K562 (cell line): Measurements from ENCODE around the gene FAM174C. TPM values are rescaled to one million over a fixed set of nuclear protein-coding genes. Genes with fewer than 3 reads are reported as not detected.

Source experiments
- ATAC-seq: fragments of 200-7000 bp; cut with Tn5 transposase; 3 replicates; pipeline ENCODE4 v1.9.1; 2020; ENCODE audit warnings: moderate library complexity
- BruUV-seq: library from RNA; stranded (reverse); fragments of 400-500 nt; replicated peaks from 2 replicates; lab custom pipeline; 2021; lab: Mats Ljungman, UMichigan
- CTCF ChIA-PET: fragments of 300-600 bp; formaldehyde crosslinking; extraction: SDS; loops from one replicate; lab custom pipeline; 2021; ENCODE audit warnings: low intra/inter-chr PET ratio; lab: Yijun Ruan, JAX
- POLR2A ChIA-PET: fragments of 300-600, 350-650 bp; sonication (Branson Sonifier 250); formaldehyde crosslinking; extraction: SDS; loops from one replicate; lab custom pipeline; 2021; ENCODE audit warnings: antibody characterized with exemption, inconsistent platforms; lab: Yijun Ruan, JAX
- DNase-seq, 4 experiments: peaks; one replicate each; pipeline versions ENCODE4 v3.0.0 to v3.0.0-alpha.2; 2011 to 2018; ENCODE audit warnings: low spot score in 3 of 4, mixed read lengths in 3 of 4; ENCODE audit errors: extremely low read depth in 1 of 4
- FAIRE-seq: peaks from 2 replicates; lab custom pipeline; 2011; peaks lifted over from hg19 to GRCh38; lab: Jason Lieb, UNC
- H2AFZ ChIP-seq: 2 replicates; pipeline ENCODE4 v1.6.0; 2011; ENCODE audit warnings: low read depth, low read length, control low read depth, inconsistent platforms
- H3K27ac ChIP-seq: fragments of 200-600 bp; 3 replicates; pipeline ENCODE4 v1.8.0; 2011; ENCODE audit warnings: low read depth, mild to moderate bottlenecking, control low read depth, inconsistent platforms, low read length, moderate library complexity, mixed read lengths; ENCODE audit errors: extremely low read depth
- H3K27me3 ChIP-seq, 2 experiments: fragments of 300-600 bp in 1 of 2; 2 replicates in 1 of 2; 3 replicates in 1 of 2; pipeline versions ENCODE4 v1.6.0 to v1.8.0; 2011; ENCODE audit warnings: inconsistent platforms in 2 of 2, low read length in 2 of 2, mild to moderate bottlenecking in 1 of 2, mixed read lengths in 1 of 2, moderate library complexity in 1 of 2; ENCODE audit not compliant: control insufficient read depth in 2 of 2, insufficient read depth in 2 of 2
- H3K36me3 ChIP-seq: fragments of 300-600 bp; 3 replicates; pipeline ENCODE4 v1.8.0; 2011; ENCODE audit warnings: mild to moderate bottlenecking, low read length, inconsistent platforms; ENCODE audit not compliant: control insufficient read depth, insufficient read depth
- H3K4me1 ChIP-seq, 2 experiments: fragments of 200-600 bp in 1 of 2; replicated peaks in 1 of 2; 2 replicates in 1 of 2; 3 replicates in 1 of 2; pipeline versions ENCODE4 v1.5.1 to v1.8.0; 2011; ENCODE audit warnings: inconsistent platforms in 2 of 2, low read length in 2 of 2, mild to moderate bottlenecking in 1 of 2, mixed read lengths in 1 of 2, moderate library complexity in 1 of 2; ENCODE audit not compliant: control insufficient read depth in 2 of 2, insufficient read depth in 2 of 2
- H3K4me2 ChIP-seq: 2 replicates; pipeline ENCODE4 v1.6.1; 2011; ENCODE audit warnings: low read length, control low read depth, inconsistent platforms, mixed read lengths; ENCODE audit not compliant: insufficient read depth
- H3K4me3 ChIP-seq: fragments of 200-600 bp; sonication (generic), shearing (Covaris generic); 2 replicates; pipeline ENCODE4 v1.5.1; 2016; ENCODE audit warnings: control low read depth, inconsistent platforms
- H3K79me2 ChIP-seq: fragments of 200-600 bp; 3 replicates; pipeline ENCODE4 v1.8.0; 2011; ENCODE audit warnings: low read length, inconsistent platforms; ENCODE audit not compliant: control insufficient read depth, insufficient read depth
- H3K9ac ChIP-seq, 2 experiments: 2 replicates each; pipeline versions ENCODE4 v1.6.0 to v1.6.1; 2011; ENCODE audit warnings: low read depth in 2 of 2, low read length in 2 of 2, control low read depth in 1 of 2, inconsistent platforms in 1 of 2, mild to moderate bottlenecking in 1 of 2, mixed read lengths in 1 of 2; ENCODE audit not compliant: insufficient read depth in 1 of 2
- H3K9me1 ChIP-seq: one replicate; pipeline ENCODE4 v1.6.0; 2011; ENCODE audit warnings: inconsistent platforms, mild to moderate bottlenecking, low read length, moderate library complexity; ENCODE audit not compliant: control insufficient read depth, insufficient read depth
- H3K9me3 ChIP-seq: replicated peaks from 2 replicates; pipeline ENCODE4 v1.5.1; 2011; ENCODE audit warnings: low read depth, low read length, inconsistent platforms; ENCODE audit not compliant: control insufficient read depth, insufficient read depth
- H4K20me1 ChIP-seq: replicated peaks from 2 replicates; pipeline ENCODE4 v1.6.1; 2011; ENCODE audit warnings: low read length, inconsistent platforms, mixed read lengths; ENCODE audit not compliant: control insufficient read depth, insufficient read depth
- ARID1B ChIP-seq: fragments of 450-650 bp; IDR thresholded peaks from 2 replicates; pipeline ENCODE4 v1.6.1; 2016; ENCODE audit warnings: antibody characterized with exemption, mild to moderate bottlenecking, inconsistent platforms
- JUND ChIP-seq, 2 experiments: IDR thresholded peaks; 2 replicates in 1 of 2; 3 replicates in 1 of 2; pipeline ENCODE4 v1.6.1; 2011; ENCODE audit warnings: borderline replicate concordance in 2 of 2, low read depth in 2 of 2, low read length in 2 of 2, improper control_type of control experiment in 1 of 2, missing biosample characterization in 1 of 2, missing genetic modification characterization in 1 of 2, missing genetic modification reagents in 1 of 2
- NR1H2 ChIP-seq: sonication (generic); formaldehyde crosslinking; IDR thresholded peaks from 2 replicates; pipeline ENCODE4 v1.4.0; 2020; ENCODE audit warnings: mild to moderate bottlenecking, missing genetic modification reagents
- NR2C2 ChIP-seq, 2 experiments: fragments of 200-800 bp in 1 of 2; sonication (Bioruptor generic) in 1 of 2; sonication (generic) in 1 of 2; formaldehyde crosslinking in 1 of 2; IDR thresholded peaks; 2 replicates each; pipeline versions ENCODE4 v1.6.1 to v1.8.0; 2016 to 2022; ENCODE audit warnings: mild to moderate bottlenecking in 1 of 2, missing compliant biosample characterization in 1 of 2, missing genetic modification characterization in 1 of 2, missing genetic modification reagents in 1 of 2
- RCOR1 ChIP-seq, 2 experiments: IDR thresholded peaks; 2 replicates each; pipeline ENCODE4 v1.6.1; 2012; ENCODE audit warnings: low read depth in 2 of 2, low read length in 2 of 2, borderline replicate concordance in 1 of 2, improper control_type of control experiment in 1 of 2
- TAF1 ChIP-seq: IDR thresholded peaks from 2 replicates; pipeline ENCODE4 v1.6.1; 2011; ENCODE audit warnings: mild to moderate bottlenecking, low read length, moderate library complexity; ENCODE audit not compliant: insufficient read depth, control insufficient read depth, severe bottlenecking; ENCODE audit errors: extremely low read depth
- TEAD1 ChIP-seq, 2 experiments: fragments of 450-650 bp in 1 of 2; sonication (generic) in 1 of 2; formaldehyde crosslinking; IDR thresholded peaks; 2 replicates each; pipeline versions ENCODE4 v1.4.0 to v1.8.0; 2020 to 2022; ENCODE audit warnings: mild to moderate bottlenecking in 2 of 2, missing genetic modification reagents in 1 of 2
- ZBTB7A ChIP-seq: IDR thresholded peaks from 2 replicates; pipeline ENCODE4 v1.6.1; 2011; ENCODE audit warnings: low read depth, mild to moderate bottlenecking, low read length, moderate library complexity, borderline replicate concordance; ENCODE audit not compliant: control insufficient read depth
- ZNF584 ChIP-seq: fragments of 200-800 bp; sonication (Bioruptor generic); IDR thresholded peaks from 2 replicates; pipeline ENCODE4 v1.6.1; 2016; ENCODE audit warnings: low read depth, mild to moderate bottlenecking, missing genetic modification characterization, missing compliant biosample characterization
- WGBS: fragments of 100-300 bp; shearing (Covaris generic); methylation state at CpG from one replicate; pipeline ENCODE4 v1.1.6; 2016; ENCODE audit warnings: low coverage, mixed read lengths; ENCODE audit not compliant: insufficient coverage; ENCODE audit errors: missing lambda C conversion rate; 5-methylcytosine and 5-hydroxymethylcytosine counted together
- in situ Hi-C: fragments of 300-500 bp; cut with MboI; formaldehyde crosslinking; loops from 4 replicates; pipeline ENCODE4 v1.15.0; 2018; ENCODE audit warnings: inconsistent platforms, mixed read lengths
- intact Hi-C: fragments of 100-400 bp; cut with micrococcal nuclease; formaldehyde crosslinking; loops from 2 replicates; pipeline ENCODE4 v1.14.2; 2022
- polyA plus RNA-seq, 8 experiments: library from polyadenylated mRNA; depleted of rRNA in 4 of 8; stranded (reverse) in 5 of 8; unstranded in 3 of 8; fragments of >200 nt; fragmentation: Nextera tagmentation in 2 of 8; fragmentation: Illumina TruSeq in 1 of 8; extraction: Ambion mirVana in 2 of 8; extraction: Trizol in 1 of 8; gene quantifications; 2 replicates each; pipeline versions ENCODE4 v1.2.1 to v1.2.3, GENCODE V29; 2011 to 2014; ENCODE audit warnings: inconsistent platforms in 1 of 8, missing spikeins in 1 of 8
- total RNA-seq, 7 experiments: library from RNA; depleted of rRNA in 6 of 7; stranded (reverse); fragments of >200 nt in 6 of 7; fragmentation: Illumina TruSeq in 2 of 7; extraction: Trizol in 2 of 7; gene quantifications; 2 replicates each; pipeline versions ENCODE4 v1.2.1 to v1.2.3, GENCODE V29; 2011 to 2021; ENCODE audit warnings: low replicate concordance in 1 of 7
- TF ChIP-seq, protein P1 (sequence below): sonication (generic); formaldehyde crosslinking; IDR thresholded peaks from 2 replicates; pipeline ENCODE4 v1.9.0; 2022; ENCODE audit warnings: mild to moderate bottlenecking, missing genetic modification reagents
- TF ChIP-seq, protein P2 (sequence below): fragments of 200-800 bp; sonication (Bioruptor generic); IDR thresholded peaks from 2 replicates; pipeline ENCODE4 v1.6.1; 2017; ENCODE audit warnings: missing genetic modification characterization, missing compliant biosample characterization
- TF ChIP-seq, protein P3 (sequence below), 2 experiments: fragments of 450-650 bp; conservative IDR thresholded peaks; 2 replicates each; pipeline ENCODE4 v1.6.1; 2017; ENCODE audit warnings: mild to moderate bottlenecking in 2 of 2, moderate library complexity in 2 of 2
- TF ChIP-seq, protein P4 (sequence below), 2 experiments: fragments of 450-650 bp in 1 of 2; sonication (generic) in 1 of 2; formaldehyde crosslinking in 1 of 2; IDR thresholded peaks in 1 of 2; conservative IDR thresholded peaks in 1 of 2; 2 replicates each; pipeline versions ENCODE4 v1.6.1 to v1.8.1; 2016 to 2023; ENCODE audit warnings: mild to moderate bottlenecking in 2 of 2, moderate library complexity in 2 of 2, inconsistent platforms in 1 of 2, missing genetic modification reagents in 1 of 2

The FAM174C gene
- total and polyA plus RNA-seq, 9 of the 15 experiments (the other 6 are each of a cell fraction or from before 2014, with no cell fraction given): 0.66 to 89.6 (median 20.3) TPM

DNA sequence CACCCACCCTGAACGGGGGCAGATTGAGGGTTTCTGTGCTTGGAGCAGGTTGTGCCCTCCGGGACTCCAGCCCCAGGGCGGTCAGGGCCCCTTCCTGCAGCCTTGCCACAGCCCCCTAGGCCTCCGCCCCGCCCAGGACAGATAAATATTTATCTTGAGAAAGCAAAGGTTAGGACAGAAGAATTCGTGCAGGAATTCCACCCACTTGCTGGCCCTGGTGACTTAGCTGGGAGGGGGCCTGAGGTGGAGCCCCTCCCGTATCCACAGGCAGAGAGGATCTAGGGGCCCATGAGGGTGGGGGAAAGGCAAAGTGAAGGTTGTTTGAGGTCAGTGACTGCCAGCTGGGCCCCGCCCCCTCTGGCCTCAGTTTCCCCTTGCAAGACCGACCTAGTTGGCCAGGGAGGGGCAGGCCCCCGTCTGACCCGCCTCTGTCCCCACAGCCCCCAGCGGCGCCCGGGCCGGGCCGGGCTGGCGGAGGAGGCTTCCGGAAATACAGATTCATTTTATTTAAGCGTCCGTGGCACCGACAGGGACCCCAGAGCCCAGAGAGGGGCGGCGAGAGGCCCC, 21.7 kb upstream of the FAM174C start:
- intact Hi-C loops: no loop called here
- TF ChIP-seq, protein P1, sequence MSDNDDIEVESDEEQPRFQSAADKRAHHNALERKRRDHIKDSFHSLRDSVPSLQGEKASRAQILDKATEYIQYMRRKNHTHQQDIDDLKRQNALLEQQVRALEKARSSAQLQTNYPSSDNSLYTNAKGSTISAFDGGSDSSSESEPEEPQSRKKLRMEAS (CRISPR knock-in tag): no peak
- TF ChIP-seq NR2C2 (CRISPR knock-in tag; IDR thresholded peaks at IDR 0.05) (no peak), NR2C2 (tag; IDR thresholded peaks at IDR 0.05) (peak; percentile 11; the same call in 1 of the 2 replicates), TAF1 (no peak), ARID1B (peak; percentile 47; the same call in 1 of the 2 replicates), ZNF584 (CRISPR knock-in tag) (0 out of 2 replicates have a peak, but pooled peaks have one; percentile 14), JUND (IDR thresholded peaks at IDR 0.05; ENCODE audit: borderline replicate concordance, low read depth, low read length) (no peak), JUND (tag; IDR thresholded peaks at IDR 0.05; ENCODE audit: borderline replicate concordance, low read depth, low read length) (0 out of 3 replicates have a peak, but pooled peaks have one; percentile 51), RCOR1 (IDR thresholded peaks at IDR 0.05; ENCODE audit: borderline replicate concordance in 1 of 2, low read depth in 2 of 2, low read length in 2 of 2) (0 out of 4 replicates have a peak, but pooled peaks of 1 of the 2 experiments have one; percentile 19), TEAD1 (CRISPR knock-in tag; IDR thresholded peaks at IDR 0.05) (0 out of 4 replicates have a peak, but pooled peaks of 1 of the 2 experiments have one; percentile 19), NR1H2 (no peak), ZBTB7A (peak; percentile 54; the same call in 1 of the 2 replicates)
- TF ChIP-seq, protein P2, sequence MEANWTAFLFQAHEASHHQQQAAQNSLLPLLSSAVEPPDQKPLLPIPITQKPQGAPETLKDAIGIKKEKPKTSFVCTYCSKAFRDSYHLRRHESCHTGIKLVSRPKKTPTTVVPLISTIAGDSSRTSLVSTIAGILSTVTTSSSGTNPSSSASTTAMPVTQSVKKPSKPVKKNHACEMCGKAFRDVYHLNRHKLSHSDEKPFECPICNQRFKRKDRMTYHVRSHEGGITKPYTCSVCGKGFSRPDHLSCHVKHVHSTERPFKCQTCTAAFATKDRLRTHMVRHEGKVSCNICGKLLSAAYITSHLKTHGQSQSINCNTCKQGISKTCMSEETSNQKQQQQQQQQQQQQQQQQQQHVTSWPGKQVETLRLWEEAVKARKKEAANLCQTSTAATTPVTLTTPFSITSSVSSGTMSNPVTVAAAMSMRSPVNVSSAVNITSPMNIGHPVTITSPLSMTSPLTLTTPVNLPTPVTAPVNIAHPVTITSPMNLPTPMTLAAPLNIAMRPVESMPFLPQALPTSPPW: peak; percentile 76
- TF ChIP-seq, protein P3, sequence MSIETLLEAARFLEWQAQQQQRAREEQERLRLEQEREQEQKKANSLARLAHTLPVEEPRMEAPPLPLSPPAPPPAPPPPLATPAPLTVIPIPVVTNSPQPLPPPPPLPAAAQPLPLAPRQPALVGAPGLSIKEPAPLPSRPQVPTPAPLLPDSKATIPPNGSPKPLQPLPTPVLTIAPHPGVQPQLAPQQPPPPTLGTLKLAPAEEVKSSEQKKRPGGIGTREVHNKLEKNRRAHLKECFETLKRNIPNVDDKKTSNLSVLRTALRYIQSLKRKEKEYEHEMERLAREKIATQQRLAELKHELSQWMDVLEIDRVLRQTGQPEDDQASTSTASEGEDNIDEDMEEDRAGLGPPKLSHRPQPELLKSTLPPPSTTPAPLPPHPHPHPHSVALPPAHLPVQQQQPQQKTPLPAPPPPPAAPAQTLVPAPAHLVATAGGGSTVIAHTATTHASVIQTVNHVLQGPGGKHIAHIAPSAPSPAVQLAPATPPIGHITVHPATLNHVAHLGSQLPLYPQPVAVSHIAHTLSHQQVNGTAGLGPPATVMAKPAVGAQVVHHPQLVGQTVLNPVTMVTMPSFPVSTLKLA (conservative IDR thresholded peaks at IDR 0.05): peak in 1 of 2 experiments; percentile 27; a peak in 1 of 4 replicates
- TF ChIP-seq, protein P4, sequence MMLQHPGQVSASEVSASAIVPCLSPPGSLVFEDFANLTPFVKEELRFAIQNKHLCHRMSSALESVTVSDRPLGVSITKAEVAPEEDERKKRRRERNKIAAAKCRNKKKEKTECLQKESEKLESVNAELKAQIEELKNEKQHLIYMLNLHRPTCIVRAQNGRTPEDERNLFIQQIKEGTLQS (IDR thresholded peaks at IDR 0.05): peak; percentile 6; the same call in 1 of the 2 replicates
- TF ChIP-seq, protein P4 (CRISPR knock-in tag; conservative IDR thresholded peaks at IDR 0.05): no peak

More for the DNA sequence above, 21.7 kb upstream of the FAM174C start:
- CTCF ChIA-PET: interaction anchor here (1.3 kb wide), 1 partner anchor 13 kb away, joined by 5 read pairs; no protein-coding TSS in a partner anchor
- POLR2A ChIA-PET: interaction anchor here (0.6 to 7.8 kb wide), 6 partner anchors 10 to 633 kb away, joined by 3 to 88 read pairs (median 6); partner anchors contain the start of genes CIRBP and FAM174C
- H3K4me1 ChIP-seq: peaks cover 27 to 96% of the 10 kb centered on the region in 2 experiments; a peak in 4 of 5 replicates
- no peak overlapping the region for H2AFZ ChIP-seq
- in situ Hi-C loops: no loop called here
- H3K4me3 ChIP-seq: peak overlapping the region; percentile 93
- peaks cover 73% of the 10 kb centered on the region for H3K79me2 ChIP-seq
- 55% methylated on average over 21 of the region's 23 CpGs for WGBS
- ATAC-seq (peak; percentile 11), FAIRE-seq (no peak), DNase-seq (peak in 1 of 4 experiments; percentile 77)
- BruUV-seq: no TSS peak
- H3K9ac ChIP-seq: peak overlapping the region; percentile 79 to 96
- no peaks in the 10 kb centered on the region for H3K27me3 ChIP-seq
- peaks cover 67% of the 10 kb centered on the region; the same call in 2 of the 3 replicates for H3K36me3 ChIP-seq
- peak overlapping the region; percentile 82 for H3K27ac ChIP-seq
- no peaks in the 10 kb centered on the region for H3K9me1 ChIP-seq
- 0 out of 2 replicates have a peak, but pooled peaks cover 7% of the 10 kb centered on the region for H4K20me1 ChIP-seq
- H3K9me3 ChIP-seq: no peaks in the 10 kb centered on the region
- peak overlapping the region; percentile 63 for H3K4me2 ChIP-seq
